Hematopoietic multipotent progenitor cell treated with erythropoietin and hydrocortisone succinate and interleukin-3 and kit ligand, for 15 days (in vitro differentiated cells): ENCODE measurements around the gene ACP5.
"Not testable (repeated sequence)": the region's sequence is repeated elsewhere in the genome, so short reads cannot be mapped to it uniquely, and the experiment has no call there.

Experiments used
- DNase-seq: peaks from one replicate; pipeline ENCODE4 v3.0.0-alpha.2; 2015; ENCODE audit warnings: low spot score

Gene ACP5

GRCh38 chr19:11578258-11579142 lies 1.1 kb upstream of the ACP5 start:
- DNase-seq = peak; percentile 31

GRCh38 chr19:11576227-11576626 lies 1.2 kb downstream of the ACP5 start:
- DNase-seq = no peak

GRCh38 chr19:11574689-11575088 lies 2.8 kb downstream of the ACP5 start:
- DNase-seq = no peak

GRCh38 chr19:11573763-11574162 lies 3.7 kb downstream of the ACP5 start:
- DNase-seq = not testable (repeated sequence)

DNA sequence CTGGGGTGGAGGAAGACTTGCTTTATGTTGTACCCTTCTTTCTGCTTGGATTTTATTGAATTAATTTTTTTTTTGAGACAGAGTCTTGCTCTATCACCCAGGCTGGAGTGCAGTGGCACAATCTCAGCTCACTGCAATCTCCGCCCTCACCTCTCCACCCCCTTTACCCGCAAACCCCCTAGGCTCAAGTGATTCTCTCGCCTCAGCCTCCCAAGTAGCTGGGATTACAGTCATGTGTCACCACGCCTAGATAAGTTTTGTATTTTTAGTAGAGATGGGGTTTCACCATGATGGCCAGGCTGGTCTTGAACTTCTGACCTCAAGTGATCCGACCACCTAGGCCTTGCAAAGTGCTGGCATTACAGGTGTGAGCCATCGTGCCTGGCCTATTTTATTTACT lies 4.1 kb downstream of the ACP5 start:
- DNase-seq = not testable (repeated sequence)

- no peak for DNase-seq
These were observed 7.4 kb downstream of the ACP5 start for GRCh38 chr19:11570039-11570462.

GRCh38 chr19:11566164-11566563 lies 11.3 kb downstream of the ACP5 start:
- DNase-seq = peak; percentile 51

DNA sequence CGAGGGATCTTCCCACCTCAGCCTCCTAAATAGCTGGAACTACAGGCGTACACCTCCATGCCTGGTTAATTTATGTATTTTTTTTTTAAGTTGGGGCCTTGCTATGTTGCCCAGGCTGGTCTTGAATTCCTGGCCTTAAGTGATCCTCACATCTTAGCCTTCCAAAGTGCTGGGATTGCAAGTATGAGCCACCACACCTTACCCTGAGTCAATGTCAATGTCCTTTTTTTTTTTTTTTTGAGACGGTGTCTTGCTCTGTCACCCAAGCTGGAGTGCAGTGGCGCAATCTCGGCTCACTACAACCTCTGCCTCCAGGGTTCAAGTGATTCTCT lies 11.8 kb downstream of the ACP5 start:
- DNase-seq = peak; percentile 46

GRCh38 chr19:11564082-11564807 lies 13.2 kb downstream of the ACP5 start:
- DNase-seq = peak; percentile 48

DNA sequence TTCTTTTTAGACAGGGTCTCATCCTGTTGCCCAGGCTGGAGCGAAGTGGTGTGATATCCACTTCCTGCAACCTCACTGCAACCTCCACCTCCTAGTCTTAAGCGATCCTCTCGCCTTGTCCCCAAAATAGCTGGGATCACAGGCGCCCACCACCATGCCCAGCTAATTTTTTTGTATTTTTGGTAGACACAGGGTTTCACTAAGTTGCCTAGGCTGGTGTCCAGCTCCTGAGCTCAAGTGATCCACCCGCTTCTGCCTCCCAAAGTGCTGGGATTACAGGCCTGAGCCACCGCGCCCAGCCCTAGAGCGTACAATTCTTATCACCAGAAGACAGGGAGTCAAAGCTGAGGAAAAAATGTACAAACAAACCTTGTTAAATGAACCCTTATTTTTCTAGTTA lies 13.9 kb downstream of the ACP5 start:
- peak; percentile 83 for DNase-seq

DNA sequence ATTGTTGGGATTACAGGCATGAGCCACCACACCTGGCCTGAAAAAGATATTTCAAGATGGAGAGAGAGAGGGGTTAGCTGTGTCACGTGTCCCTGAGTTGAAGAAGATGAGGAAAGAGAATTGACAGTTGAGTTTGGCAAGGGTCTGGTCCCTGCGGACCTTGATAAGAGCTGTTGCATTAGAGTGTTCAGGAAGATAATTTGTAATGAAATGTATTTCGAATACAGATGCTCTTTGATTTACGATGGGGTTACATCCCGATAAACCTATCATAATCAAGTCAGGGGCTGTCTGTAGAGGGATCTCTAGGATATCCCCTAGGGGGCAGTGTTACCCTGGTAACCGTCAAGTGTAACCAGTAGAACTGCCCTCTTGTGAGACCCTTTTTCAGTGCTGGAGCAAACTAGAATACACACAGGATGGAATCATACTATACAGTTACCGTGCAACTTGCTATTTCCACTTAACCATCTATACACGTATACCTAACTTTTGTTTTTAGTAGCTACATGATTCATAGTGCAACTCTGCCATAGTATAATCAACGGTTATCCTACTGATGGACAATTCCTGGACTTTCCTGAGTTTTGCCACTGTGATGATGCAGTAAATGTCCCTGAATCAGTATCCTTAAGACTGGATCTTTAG lies 16.9 kb downstream of the ACP5 start:
- DNase-seq = peak; percentile 93

DNA sequence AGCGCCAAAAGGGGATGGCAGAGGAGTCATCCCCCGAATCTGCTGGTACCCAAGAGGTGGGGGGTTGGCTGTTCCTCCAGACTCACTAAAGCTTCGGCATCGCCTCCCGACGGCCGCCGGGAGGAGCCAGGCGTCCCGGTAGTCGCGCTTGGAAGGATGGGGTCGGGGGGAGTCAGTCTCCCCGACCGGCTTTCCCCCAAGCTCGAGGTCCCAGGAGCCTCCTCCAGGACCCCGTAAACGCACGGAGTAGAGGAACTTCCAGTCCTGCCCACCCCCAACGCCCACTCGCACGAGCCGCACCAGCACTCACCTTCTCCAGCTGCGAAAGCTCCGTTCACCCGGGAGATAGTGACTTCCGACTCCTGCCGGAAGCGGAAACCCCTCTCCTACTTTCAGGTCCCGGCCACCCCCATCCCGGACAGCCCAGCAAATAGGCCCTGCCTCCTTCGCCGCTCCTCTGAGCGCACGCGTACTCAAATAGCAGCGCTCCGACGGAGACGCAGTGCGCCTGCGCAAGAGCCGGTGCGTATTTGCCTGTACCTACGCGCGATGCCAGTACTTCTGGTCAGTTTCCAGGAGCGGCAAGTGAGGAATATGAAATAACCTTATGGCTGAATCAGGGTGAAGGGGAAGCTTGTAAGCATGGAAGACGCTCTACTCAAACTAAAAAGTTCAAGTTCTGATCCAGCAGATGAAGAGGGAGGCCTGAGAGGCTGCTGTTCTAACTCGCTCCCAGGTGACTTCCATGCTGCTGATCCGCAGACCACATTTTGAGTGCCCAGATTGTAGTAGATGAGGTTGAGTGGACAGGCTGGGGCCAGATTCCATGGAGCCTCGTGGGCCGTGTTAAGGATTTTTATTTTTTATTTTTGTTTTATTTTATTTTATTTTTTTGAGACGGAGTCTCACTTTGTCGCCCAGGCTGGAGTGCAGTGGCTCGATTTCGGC lies 18.3 kb downstream of the ACP5 start, which contains the start of gene ELOF1:
Gene ELOF1, minus strand, starts transcription at position 350 of the 948 bp plus-strand sequence. CDS start 4,883 bp downstream, outside the sequence.
- peak; percentile 99 for DNase-seq

- no peak for DNase-seq
These were observed 20.6 kb downstream of the ACP5 start for GRCh38 chr19:11556634-11557420.

GRCh38 chr19:11555246-11555645 lies 22.2 kb downstream of the ACP5 start:
- DNase-seq = no peak

DNA sequence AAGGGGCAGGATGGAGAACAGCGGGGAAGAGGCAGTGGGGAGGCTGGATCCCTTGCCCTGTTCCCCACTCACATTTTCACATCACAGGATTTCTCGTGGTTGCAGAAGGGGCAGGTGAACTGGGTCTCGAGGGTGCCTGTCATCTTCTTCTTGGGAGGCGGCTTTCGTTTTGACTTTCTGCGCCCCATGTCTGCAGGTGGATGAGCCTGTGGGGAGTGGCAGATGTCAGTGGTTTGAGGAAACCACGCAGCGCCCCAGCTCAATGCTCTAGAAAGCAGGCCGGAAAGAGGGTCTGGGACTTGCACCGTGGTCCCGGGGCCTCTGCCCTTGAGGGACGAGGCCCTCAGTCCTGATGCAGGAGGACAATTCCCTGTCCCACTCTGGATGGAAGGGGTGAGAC lies 23.3 kb downstream of the ACP5 start:
- no peak for DNase-seq

DNA sequence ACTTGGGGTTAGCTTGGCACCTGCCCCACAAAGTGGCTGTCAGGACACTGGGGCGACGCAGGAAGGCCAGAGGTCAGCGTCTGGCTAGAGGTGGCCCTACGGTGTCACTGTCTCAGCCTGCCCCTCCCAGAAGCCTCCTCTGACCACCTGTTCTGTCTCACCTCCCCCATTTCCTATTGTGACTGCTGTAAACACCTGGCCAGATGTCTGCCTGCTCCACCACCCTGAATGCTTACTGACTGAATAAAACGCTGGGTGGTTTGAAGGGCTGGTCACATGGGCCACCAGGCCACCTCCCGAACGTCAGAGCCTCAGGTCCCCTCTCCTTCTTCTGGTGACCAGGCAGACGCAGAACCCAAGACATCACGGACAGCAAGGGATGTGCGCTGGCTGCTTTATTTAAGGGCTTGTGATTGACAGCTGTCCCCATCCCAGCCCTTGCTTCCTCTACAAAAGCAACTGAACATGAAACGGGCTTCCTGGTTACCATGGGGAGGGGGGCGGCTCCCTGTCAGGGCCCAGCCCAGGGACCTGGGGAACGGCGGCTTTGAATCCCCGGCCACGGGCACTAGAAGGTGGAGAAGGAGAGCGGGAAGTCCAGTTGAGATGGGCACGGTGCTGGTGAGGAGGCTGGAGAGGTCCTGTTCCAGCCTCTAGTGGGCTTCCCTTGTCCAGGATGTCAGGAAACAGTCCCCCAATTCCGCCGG lies 24.6 kb downstream of the ACP5 start:
- DNase-seq = no peak

GRCh38 chr19:11551603-11552235 lies 25.7 kb downstream of the ACP5 start:
- peak; percentile 29 for DNase-seq

DNA sequence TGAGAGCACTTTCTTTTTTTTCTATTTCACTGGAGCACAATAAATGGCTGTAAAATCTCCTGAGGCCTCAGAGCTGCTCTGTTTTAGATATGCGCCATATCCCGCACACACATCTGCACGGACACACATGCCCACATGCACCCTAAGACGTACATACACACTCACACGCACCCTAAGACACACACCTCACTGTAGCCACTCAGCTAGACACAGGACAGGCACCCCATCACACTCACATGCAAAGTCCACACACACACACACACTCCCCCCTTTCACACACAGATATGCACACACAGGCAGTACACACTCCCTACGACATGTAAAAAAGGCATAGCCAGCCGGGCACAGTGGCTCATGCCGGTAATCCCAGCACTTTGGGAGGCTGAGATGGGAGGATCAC lies 27.2 kb downstream of the ACP5 start:
- no peak for DNase-seq

DNA sequence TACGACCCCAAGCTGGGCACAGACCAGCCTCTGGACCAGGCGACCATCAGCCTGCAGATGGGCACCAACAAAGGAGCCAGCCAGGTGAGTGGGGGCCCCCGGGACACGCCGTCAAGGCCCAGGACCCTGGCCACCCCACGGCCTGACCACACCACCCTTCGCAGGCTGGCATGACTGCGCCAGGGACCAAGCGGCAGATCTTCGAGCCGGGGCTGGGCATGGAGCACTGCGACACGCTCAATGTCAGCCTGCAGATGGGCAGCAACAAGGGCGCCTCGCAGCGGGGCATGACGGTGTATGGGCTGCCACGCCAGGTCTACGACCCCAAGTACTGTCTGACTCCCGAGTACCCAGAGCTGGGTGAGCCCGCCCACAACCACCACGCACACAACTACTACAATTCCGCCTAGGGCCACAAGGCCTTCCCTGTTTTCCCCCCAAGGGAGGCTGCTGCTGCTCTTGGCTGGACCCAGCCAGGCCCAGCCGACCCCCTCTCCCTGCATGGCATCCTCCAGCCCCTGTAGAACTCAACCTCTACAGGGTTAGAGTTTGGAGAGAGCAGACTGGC lies 28.0 kb downstream of the ACP5 start:
- no peak for DNase-seq
